Stimulated activated CD8-positive, alpha-beta memory T cell treated with anti-CD3 and anti-CD28 coated beads, Interleukin-2, amount 100 ng/mL, for 1 hour (primary cell): ENCODE data around the gene TRIM31.
"Not testable (repeated sequence)": the region's sequence is repeated elsewhere in the genome, so short reads cannot be mapped to it uniquely, and the experiment has no call there.

Experiments used
- DNase-seq, 2 donors: peaks; one replicate each; pipeline ENCODE4 v3.0.0-alpha.2; 2020; ENCODE audit warnings: low read depth in 2 of 2

TRIM31 gene

GRCh38 chr6:30149234-30149633 is 36.3 kb upstream of the TRIM31 start:
- DNase-seq = no peak

- no peak for DNase-seq
Observed at GRCh38 chr6:30147096-30147495, 34.2 kb upstream of the TRIM31 start.

- DNase-seq = no peak
Observed at GRCh38 chr6:30145818-30146217, 32.9 kb upstream of the TRIM31 start.

- DNase-seq = no peak
Observed at GRCh38 chr6:30144811-30145210, 31.9 kb upstream of the TRIM31 start.

GRCh38 chr6:30143780-30144179 is 30.9 kb upstream of the TRIM31 start:
- no peak for DNase-seq

- DNase-seq = no peak
Observed at GRCh38 chr6:30142665-30143064, 29.8 kb upstream of the TRIM31 start.

- DNase-seq = not testable (repeated sequence)
Observed at GRCh38 chr6:30140240-30140639, 27.4 kb upstream of the TRIM31 start.

- DNase-seq = no peak
Observed at GRCh38 chr6:30136570-30137286, 23.8 kb upstream of the TRIM31 start.

- no peak for DNase-seq
Observed at GRCh38 chr6:30135757-30136156, 22.9 kb upstream of the TRIM31 start, which contains the start of gene TRIM40. TRIM40 (plus strand) TSS chr6:30136140; CDS start chr6:30137037, 897 bp downstream.

- no peak for DNase-seq
Observed at GRCh38 chr6:30135147-30135546, 22.3 kb upstream of the TRIM31 start.

GRCh38 chr6:30131947-30132497 is 19.1 kb upstream of the TRIM31 start:
- DNase-seq = no peak

GRCh38 chr6:30130887-30131862 is 18.3 kb upstream of the TRIM31 start:
- peak; percentile 31 to 46 for DNase-seq

- DNase-seq = no peak
Observed at GRCh38 chr6:30130179-30130679, 17.3 kb upstream of the TRIM31 start.

- no peak for DNase-seq
Observed at GRCh38 chr6:30129265-30130178, 16.6 kb upstream of the TRIM31 start.

GRCh38 chr6:30127238-30128093 is 14.6 kb upstream of the TRIM31 start:
- DNase-seq = no peak

- DNase-seq = no peak
Observed at GRCh38 chr6:30122515-30122914, 9.6 kb upstream of the TRIM31 start.

- no peak for DNase-seq
Observed at GRCh38 chr6:30121446-30122366, 8.8 kb upstream of the TRIM31 start.

GRCh38 chr6:30118691-30119090 is 5.8 kb upstream of the TRIM31 start:
- not testable (repeated sequence) for DNase-seq

GRCh38 chr6:30116724-30117123 is 3.8 kb upstream of the TRIM31 start:
- DNase-seq = no peak
